Measurements from ENCODE around the gene ERCC6. TPM values are rescaled to one million over a fixed set of nuclear protein-coding genes. Genes with fewer than 3 reads are reported as not detected.

ERCC6 gene
- total RNA-seq, 1 donor from 2014 or later, result 39.3 TPM

GRCh38 chr10:49512121-49512809 lies 26.7 kb downstream of the ERCC6 start:
- DNase-seq (ENCODE audit: low read depth, low spot score), result no peak

GRCh38 chr10:49509771-49510303 lies 29.1 kb downstream of the ERCC6 start:
- DNase-seq (ENCODE audit: low read depth, low spot score), result no peak

DNA sequence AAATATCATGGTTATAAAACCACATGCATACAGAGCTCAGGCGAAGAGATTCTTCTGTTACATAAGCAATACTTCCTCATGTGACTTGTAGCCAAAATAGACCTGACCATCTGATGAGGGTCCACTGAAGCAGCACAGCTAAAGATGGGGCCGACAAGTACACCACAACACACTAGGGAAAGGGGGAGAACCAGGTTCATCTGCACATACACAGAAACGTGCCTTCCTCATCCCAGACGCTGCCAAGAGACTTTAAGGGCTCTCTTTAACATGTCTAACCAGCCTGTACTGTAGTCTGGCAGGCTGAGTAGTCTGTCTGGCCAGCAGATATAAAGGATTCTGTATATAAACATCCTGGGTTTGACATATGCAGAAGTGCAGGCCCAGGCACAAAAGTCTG lies 30.3 kb downstream of the ERCC6 start:
- no peak for DNase-seq (ENCODE audit: low read depth, low spot score)

DNA sequence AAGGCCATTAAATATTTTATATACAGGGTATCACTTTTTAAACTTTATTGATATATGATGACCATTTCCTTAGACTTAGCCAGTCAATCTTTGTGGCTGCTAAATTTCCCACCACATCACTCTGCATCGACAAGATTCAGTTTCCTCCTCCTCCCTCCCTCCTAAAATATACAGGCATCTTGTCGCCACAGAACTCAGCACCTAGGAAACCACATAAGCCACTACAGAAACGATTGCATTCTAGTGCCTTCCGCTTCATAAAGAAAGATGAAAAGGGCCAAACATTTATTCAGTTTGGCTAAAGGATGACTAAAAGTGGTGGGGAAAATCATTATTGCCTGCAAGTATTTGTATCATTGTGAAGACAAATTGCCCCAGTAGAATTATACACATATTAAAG lies 30.7 kb downstream of the ERCC6 start:
- no peak for DNase-seq (ENCODE audit: low read depth, low spot score)

- no peak for DNase-seq (ENCODE audit: low read depth, low spot score)
Observed at GRCh38 chr10:49505589-49505988, 33.3 kb downstream of the ERCC6 start.

DNA sequence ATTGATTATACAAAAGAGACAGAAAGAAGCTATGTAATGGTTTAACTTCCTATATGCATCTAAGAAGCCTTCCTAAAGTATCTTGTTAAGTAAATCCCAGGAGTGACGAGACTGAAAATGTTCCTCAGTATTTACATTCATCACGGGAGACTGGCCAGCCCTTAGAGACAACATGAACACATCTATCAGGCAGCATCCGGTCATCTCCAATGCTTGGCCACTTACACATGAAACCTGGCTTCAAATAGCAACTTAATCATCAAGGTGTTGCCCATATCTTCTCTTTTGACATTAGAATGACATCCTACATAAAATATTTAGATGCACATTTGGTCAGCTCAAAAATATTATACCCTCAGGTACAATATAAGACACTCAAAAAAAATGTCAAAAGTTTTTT lies 33.8 kb downstream of the ERCC6 start:
- DNase-seq (ENCODE audit: low read depth, low spot score), result no peak

DNA sequence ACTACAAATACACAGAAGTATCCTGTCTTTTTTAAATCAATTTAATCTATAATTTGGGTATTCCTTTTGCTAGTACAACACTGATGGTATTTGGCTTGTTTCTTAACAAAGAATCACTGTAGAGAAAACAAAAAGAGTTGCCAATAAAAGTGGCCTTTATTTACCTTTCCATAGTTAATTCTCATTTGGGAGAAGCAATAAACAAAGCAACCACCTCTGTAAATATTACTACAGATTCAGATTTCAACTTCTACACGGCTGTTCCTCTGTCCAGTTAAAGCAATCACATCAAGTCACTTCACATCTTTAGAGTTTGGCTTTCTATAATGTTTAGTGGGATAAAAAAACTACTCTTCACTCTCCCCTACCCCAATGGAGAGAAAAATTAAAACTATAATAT lies 34.4 kb downstream of the ERCC6 start:
- no peak for DNase-seq (ENCODE audit: low read depth, low spot score)

DNA sequence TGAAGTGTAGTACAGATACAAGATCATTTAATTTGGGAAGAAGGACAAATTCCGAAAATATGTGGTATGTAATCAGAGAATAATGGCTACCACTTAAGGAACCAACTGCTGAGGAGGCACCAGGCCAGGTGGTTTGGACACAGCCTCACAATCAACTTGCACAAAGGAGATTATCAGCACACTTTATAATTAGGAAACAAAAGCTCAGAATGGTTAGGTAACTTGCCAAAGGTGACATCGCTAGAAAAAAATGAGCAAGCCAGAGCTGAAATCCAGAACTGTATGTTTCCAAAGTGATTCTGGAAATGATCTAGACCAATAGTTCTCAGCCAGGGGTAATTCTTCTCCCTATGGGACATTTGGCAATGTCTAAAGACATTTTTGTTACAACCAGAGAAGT lies 36.6 kb downstream of the ERCC6 start:
- DNase-seq (ENCODE audit: low read depth, low spot score), result no peak

GRCh38 chr10:49500412-49500811 lies 38.5 kb downstream of the ERCC6 start:
- DNase-seq (ENCODE audit: low read depth, low spot score), result no peak

DNA sequence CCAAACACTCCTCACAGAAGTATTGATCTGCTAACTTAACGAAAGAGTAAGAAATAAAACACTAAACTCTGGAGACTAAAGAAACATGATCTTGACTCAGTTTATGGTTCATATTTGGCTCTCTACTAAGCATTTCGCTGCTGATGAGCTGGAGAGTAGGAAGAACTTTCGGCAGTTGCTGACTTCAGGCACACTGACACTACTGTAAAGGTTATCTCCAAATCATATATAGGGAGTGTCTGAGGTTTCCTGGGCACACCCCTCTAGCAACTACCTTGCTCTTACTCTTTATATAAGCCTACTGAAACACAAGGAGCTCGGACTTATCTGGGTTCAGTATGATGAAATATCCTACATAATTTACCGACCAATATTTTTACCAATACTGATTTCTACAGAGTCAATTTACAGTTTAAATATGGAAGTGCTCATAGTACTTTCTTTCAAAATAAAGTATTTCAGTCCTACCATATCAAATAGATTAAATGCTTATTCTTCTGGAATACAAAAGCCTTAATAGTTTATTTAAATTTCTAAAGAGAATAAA lies 39.5 kb downstream of the ERCC6 start:
- DNase-seq (ENCODE audit: low read depth, low spot score), result no peak

- no peak for DNase-seq (ENCODE audit: low read depth, low spot score)
Observed at GRCh38 chr10:49498425-49498824, 40.5 kb downstream of the ERCC6 start.

DNA sequence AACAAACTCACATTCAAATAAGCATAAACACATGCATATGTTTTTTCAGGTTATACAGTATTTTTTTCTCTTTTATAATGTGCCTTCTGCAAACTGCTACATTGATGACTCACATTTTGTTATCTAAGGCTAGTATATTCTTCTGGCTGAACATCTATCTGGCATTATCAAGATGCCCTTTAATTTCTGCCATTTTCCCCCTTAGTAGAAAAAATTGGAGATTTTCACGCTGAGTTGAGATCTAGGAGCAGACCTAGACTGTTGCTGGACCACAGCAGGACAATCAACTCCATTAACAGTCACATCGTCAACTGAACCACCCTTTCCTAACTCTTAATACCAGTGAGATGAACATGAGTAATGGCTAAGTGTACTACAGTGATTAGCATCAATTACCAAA lies 41.6 kb downstream of the ERCC6 start:
- no peak for DNase-seq (ENCODE audit: low read depth, low spot score)

GRCh38 chr10:49488056-49488717 lies 50.7 kb downstream of the ERCC6 start:
- DNase-seq (ENCODE audit: low read depth, low spot score), result no peak

- DNase-seq (ENCODE audit: low read depth, low spot score), result no peak
Observed at GRCh38 chr10:49486738-49487137, 52.2 kb downstream of the ERCC6 start.

DNA sequence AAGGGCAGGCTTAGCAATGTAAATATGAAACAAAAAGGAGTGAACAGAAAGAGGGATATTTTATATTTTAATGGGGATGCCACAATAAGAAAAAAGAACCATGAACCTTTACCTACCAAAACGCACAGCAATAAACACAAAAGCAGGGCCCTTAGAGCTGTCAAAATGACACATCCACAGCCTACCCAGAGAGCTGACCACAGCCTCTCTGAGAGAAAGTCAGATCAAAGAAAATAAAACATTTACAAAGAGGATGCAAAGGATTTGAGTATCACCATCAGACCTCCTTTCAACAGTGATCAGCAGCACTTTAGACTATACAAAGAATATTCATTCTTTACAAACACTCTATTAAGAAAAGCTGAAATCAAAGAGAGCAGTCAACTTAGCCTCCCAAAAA lies 52.9 kb downstream of the ERCC6 start:
- no peak for DNase-seq (ENCODE audit: low read depth, low spot score)

- DNase-seq (ENCODE audit: low read depth, low spot score), result no peak
Observed at GRCh38 chr10:49484486-49485235, 54.3 kb downstream of the ERCC6 start.

GRCh38 chr10:49478819-49479218 lies 60.1 kb downstream of the ERCC6 start:
- no peak for DNase-seq (ENCODE audit: low read depth, low spot score)

- DNase-seq (ENCODE audit: low read depth, low spot score), result no peak
Observed at GRCh38 chr10:49474901-49475300, 64.0 kb downstream of the ERCC6 start.

DNA sequence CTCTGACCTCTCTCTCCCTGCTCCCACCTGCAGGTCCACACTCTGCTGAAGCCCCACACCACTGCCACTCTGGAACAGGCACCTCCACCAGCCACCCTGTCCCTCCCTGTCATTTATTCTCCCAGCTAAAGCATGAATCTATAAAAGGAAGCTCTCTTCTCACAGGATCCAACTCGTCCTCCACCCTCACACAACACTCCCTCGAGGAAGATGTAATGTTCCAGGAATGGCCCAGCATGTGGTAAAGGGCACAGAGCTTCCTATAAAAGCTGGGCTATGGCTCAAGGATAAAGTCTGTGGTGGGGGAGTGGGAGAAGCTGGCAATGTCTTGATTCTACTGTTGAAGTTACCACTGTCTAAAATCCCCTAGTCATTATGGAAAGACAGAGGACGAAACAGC lies 67.4 kb downstream of the ERCC6 start:
- DNase-seq (ENCODE audit: low read depth, low spot score), result no peak

DNA sequence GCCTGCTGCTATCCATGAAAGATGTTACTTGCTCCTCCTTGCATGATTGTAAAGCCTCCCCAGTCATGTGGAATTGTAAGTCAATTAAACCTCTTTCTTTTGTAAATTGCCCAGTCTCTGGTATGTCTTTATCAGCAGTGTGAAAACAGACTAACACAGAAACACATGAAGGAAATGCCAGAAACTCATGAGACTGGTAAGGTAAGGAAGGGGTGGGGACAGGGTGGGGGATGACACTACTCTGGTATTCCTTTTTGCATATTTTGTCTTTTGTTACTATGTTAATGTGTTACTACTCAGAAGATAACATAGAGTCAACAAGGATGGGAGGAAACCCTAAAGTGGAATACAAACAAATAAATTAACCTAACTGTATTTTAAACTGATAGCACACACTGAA lies 73.2 kb downstream of the ERCC6 start:
- no peak for DNase-seq (ENCODE audit: low read depth, low spot score)
